Measurements from ENCODE around the gene MRPL1.

Gene MRPL1

DNA sequence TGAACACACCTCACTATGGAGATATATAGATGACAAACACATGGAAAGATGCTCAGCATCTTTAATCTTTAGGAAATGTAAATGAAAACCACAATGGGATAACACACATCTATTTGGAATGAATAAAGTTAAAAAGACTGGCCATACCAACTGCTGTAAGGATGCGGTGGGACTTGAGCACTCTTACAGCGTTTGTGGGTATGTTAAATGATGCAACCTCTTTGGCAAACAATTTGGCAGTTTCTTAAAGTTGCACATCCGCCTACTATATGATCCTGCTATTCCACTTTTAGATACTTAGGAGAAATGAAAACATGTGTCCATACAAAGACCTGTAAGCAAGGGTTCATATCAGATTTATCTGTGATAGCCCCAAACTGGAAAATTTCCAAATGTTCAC, 50.7 kb downstream of the MRPL1 start:
- TF ChIP-seq ZNF843 (tag by site-specific recombination; IDR thresholded peaks at IDR 0.05) (no peak), ZIC2 (tag by site-specific recombination; IDR thresholded peaks at IDR 0.05) (no peak), ZNF658 (tag by site-specific recombination; IDR thresholded peaks at IDR 0.05) (no peak), ZNF596 (tag by site-specific recombination; IDR thresholded peaks at IDR 0.05) (no peak), ZSCAN30 (tag by site-specific recombination; IDR thresholded peaks at IDR 0.05) (no peak), KLF16 (tag by site-specific recombination; IDR thresholded peaks at IDR 0.05) (no peak), ZNF76 (tag by site-specific recombination; IDR thresholded peaks at IDR 0.05; ENCODE audit: borderline replicate concordance, low read depth) (no peak), ZNF624 (tag by site-specific recombination; IDR thresholded peaks at IDR 0.05) (no peak), ZNF623 (tag by site-specific recombination; IDR thresholded peaks at IDR 0.05) (no peak), ZNF571 (tag by site-specific recombination; IDR thresholded peaks at IDR 0.05) (no peak), KLF7 (tag by site-specific recombination; IDR thresholded peaks at IDR 0.05; ENCODE audit: borderline replicate concordance) (no peak), ZNF366 (tag by site-specific recombination; conservative IDR thresholded peaks at IDR 0.05) (no peak), ZNF629 (tag by site-specific recombination; IDR thresholded peaks at IDR 0.05) (no peak), HOXC10 (CRISPR knock-in tag; IDR thresholded peaks at IDR 0.05) (no peak), ZNF600 (tag by site-specific recombination; IDR thresholded peaks at IDR 0.05) (no peak), HIC1 (tag by site-specific recombination; IDR thresholded peaks at IDR 0.05) (no peak)
- TF ChIP-seq, protein P1, sequence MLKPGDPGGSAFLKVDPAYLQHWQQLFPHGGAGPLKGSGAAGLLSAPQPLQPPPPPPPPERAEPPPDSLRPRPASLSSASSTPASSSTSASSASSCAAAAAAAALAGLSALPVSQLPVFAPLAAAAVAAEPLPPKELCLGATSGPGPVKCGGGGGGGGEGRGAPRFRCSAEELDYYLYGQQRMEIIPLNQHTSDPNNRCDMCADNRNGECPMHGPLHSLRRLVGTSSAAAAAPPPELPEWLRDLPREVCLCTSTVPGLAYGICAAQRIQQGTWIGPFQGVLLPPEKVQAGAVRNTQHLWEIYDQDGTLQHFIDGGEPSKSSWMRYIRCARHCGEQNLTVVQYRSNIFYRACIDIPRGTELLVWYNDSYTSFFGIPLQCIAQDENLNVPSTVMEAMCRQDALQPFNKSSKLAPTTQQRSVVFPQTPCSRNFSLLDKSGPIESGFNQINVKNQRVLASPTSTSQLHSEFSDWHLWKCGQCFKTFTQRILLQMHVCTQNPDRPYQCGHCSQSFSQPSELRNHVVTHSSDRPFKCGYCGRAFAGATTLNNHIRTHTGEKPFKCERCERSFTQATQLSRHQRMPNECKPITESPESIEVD (tag by site-specific recombination; IDR thresholded peaks at IDR 0.05): no peak
- TF ChIP-seq, protein P2, sequence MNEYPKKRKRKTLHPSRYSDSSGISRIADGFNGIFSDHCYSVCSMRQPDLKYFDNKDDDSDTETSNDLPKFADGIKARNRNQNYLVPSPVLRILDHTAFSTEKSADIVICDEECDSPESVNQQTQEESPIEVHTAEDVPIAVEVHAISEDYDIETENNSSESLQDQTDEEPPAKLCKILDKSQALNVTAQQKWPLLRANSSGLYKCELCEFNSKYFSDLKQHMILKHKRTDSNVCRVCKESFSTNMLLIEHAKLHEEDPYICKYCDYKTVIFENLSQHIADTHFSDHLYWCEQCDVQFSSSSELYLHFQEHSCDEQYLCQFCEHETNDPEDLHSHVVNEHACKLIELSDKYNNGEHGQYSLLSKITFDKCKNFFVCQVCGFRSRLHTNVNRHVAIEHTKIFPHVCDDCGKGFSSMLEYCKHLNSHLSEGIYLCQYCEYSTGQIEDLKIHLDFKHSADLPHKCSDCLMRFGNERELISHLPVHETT (tag by site-specific recombination; IDR thresholded peaks at IDR 0.05): no peak
- TF ChIP-seq, protein P3, sequence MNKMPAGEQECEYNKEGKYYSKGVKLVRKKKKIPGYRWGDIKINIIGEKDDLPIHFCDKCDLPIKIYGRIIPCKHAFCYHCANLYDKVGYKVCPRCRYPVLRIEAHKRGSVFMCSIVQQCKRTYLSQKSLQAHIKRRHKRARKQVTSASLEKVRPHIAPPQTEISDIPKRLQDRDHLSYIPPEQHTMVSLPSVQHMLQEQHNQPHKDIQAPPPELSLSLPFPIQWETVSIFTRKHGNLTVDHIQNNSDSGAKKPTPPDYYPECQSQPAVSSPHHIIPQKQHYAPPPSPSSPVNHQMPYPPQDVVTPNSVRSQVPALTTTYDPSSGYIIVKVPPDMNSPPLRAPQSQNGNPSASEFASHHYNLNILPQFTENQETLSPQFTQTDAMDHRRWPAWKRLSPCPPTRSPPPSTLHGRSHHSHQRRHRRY (tag by site-specific recombination; IDR thresholded peaks at IDR 0.05): no peak
- TF ChIP-seq, protein P4, sequence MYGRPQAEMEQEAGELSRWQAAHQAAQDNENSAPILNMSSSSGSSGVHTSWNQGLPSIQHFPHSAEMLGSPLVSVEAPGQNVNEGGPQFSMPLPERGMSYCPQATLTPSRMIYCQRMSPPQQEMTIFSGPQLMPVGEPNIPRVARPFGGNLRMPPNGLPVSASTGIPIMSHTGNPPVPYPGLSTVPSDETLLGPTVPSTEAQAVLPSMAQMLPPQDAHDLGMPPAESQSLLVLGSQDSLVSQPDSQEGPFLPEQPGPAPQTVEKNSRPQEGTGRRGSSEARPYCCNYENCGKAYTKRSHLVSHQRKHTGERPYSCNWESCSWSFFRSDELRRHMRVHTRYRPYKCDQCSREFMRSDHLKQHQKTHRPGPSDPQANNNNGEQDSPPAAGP (tag by site-specific recombination; IDR thresholded peaks at IDR 0.05): no peak
- Histone ChIP-seq H3K4me3 (ENCODE audit: low read depth, low read length) (no peak overlapping the region), H3K9me3 (ENCODE audit: control insufficient read depth, insufficient read depth, low read depth, low read length) (no peaks in the 10 kb centered on the region), H3K36me3 (ENCODE audit: control insufficient read depth in 2 of 2, insufficient read depth in 1 of 2, low read length in 2 of 2) (peaks cover 0 to 8% of the 10 kb centered on the region in 2 experiments; a peak in 1 of 3 replicates), H3K27ac (ENCODE audit: extremely low read depth, low read depth, low read length) (no peak overlapping the region), H3K4me1 (ENCODE audit: control insufficient read depth, insufficient read depth, low read length) (no peaks in the 10 kb centered on the region)
- ChIA-PET POLR2A (no interaction called here), CTCF (no interaction called here)
